HEK293 (cell line): ENCODE measurements around the gene CPN2.

ENCODE experiments used
- CTCF ChIA-PET: fragments of 350-600 bp; formaldehyde crosslinking; extraction: SDS; loops from one replicate; lab custom pipeline; 2021; ENCODE audit warnings: antibody characterized with exemption; lab: Yijun Ruan, JAX
- POLR2A ChIA-PET: fragments of 300-600 bp; formaldehyde crosslinking; extraction: SDS; loops from one replicate; lab custom pipeline; 2020; ENCODE audit warnings: antibody characterized with exemption, inconsistent platforms; lab: Yijun Ruan, JAX
- H3K27ac ChIP-seq: fragments of 200-500 bp; sonication (Bioruptor generic); 2 replicates; pipeline ENCODE4 v1.5.1; 2014; ENCODE audit warnings: low read depth, low read length, control low read depth, inconsistent platforms; ENCODE audit errors: extremely low read depth
- H3K36me3 ChIP-seq, 2 experiments: fragments of 200-500 bp in 1 of 2; sonication (Bioruptor generic) in 1 of 2; 1 replicate in 1 of 2; 2 replicates in 1 of 2; pipeline ENCODE4 v1.5.1; 2014 to 2017; ENCODE audit warnings: inconsistent platforms in 2 of 2, low read length in 2 of 2; ENCODE audit not compliant: control insufficient read depth in 2 of 2, insufficient read depth in 1 of 2
- H3K4me1 ChIP-seq: fragments of 200-500 bp; sonication (Bioruptor generic); 2 replicates; pipeline ENCODE4 v1.5.1; 2014; ENCODE audit warnings: mild to moderate bottlenecking, low read length, inconsistent platforms; ENCODE audit not compliant: control insufficient read depth, insufficient read depth
- H3K4me3 ChIP-seq: 2 replicates; pipeline ENCODE4 v1.5.1; 2011; ENCODE audit warnings: low read depth, mild to moderate bottlenecking, control low read depth, low read length, moderate library complexity
- H3K9me3 ChIP-seq: fragments of 200-500 bp; sonication (Bioruptor generic); 2 replicates; pipeline ENCODE4 v1.5.1; 2014; ENCODE audit warnings: low read depth, low read length, inconsistent platforms; ENCODE audit not compliant: control insufficient read depth, insufficient read depth
- CTCF ChIP-seq: fragments of 450-650 bp; formaldehyde crosslinking; IDR thresholded peaks from 2 replicates; pipeline ENCODE4 v1.5.1; 2016; ENCODE audit warnings: missing biosample characterization, missing genetic modification characterization
- EGR2 ChIP-seq: fragments of 450-650 bp; formaldehyde crosslinking; IDR thresholded peaks from 2 replicates; pipeline ENCODE4 v1.5.1; 2016; ENCODE audit warnings: low read depth, missing biosample characterization, missing genetic modification characterization
- HIC1 ChIP-seq: fragments of 450-650 bp; formaldehyde crosslinking; IDR thresholded peaks from 2 replicates; pipeline ENCODE4 v1.5.1; 2016; ENCODE audit warnings: missing biosample characterization, missing genetic modification characterization
- INSM2 ChIP-seq: fragments of 450-650 bp; formaldehyde crosslinking; IDR thresholded peaks from 2 replicates; pipeline ENCODE4 v1.5.1; 2016; ENCODE audit warnings: missing biosample characterization, missing genetic modification characterization
- SCRT2 ChIP-seq: fragments of 450-650 bp; formaldehyde crosslinking; IDR thresholded peaks from 2 replicates; pipeline ENCODE4 v1.5.1; 2016; ENCODE audit warnings: missing biosample characterization, missing genetic modification characterization
- TRIM28 ChIP-seq: IDR thresholded peaks from 2 replicates; pipeline ENCODE4 v1.6.1; 2011; ENCODE audit warnings: low read length, control low read depth, borderline replicate concordance
- ZBTB48 ChIP-seq: fragments of 450-650 bp; formaldehyde crosslinking; IDR thresholded peaks from 2 replicates; pipeline ENCODE4 v1.5.1; 2016; ENCODE audit warnings: missing biosample characterization, missing genetic modification characterization
- ZFP69B ChIP-seq: fragments of 450-650 bp; formaldehyde crosslinking; IDR thresholded peaks from 2 replicates; pipeline ENCODE4 v1.5.1; 2016; ENCODE audit warnings: missing biosample characterization, missing genetic modification characterization
- ZNF121 ChIP-seq: fragments of 450-650 bp; formaldehyde crosslinking; IDR thresholded peaks from 2 replicates; pipeline ENCODE4 v1.5.1; 2016; ENCODE audit warnings: missing biosample characterization, missing genetic modification characterization
- ZNF146 ChIP-seq: fragments of 450-650 bp; formaldehyde crosslinking; IDR thresholded peaks from 2 replicates; pipeline ENCODE4 v1.5.1; 2016; ENCODE audit warnings: missing biosample characterization, missing genetic modification characterization
- ZNF350 ChIP-seq: fragments of 450-650 bp; formaldehyde crosslinking; IDR thresholded peaks from 2 replicates; pipeline ENCODE4 v1.5.0; 2017; ENCODE audit warnings: missing biosample characterization, mild to moderate bottlenecking, missing genetic modification characterization
- ZNF362 ChIP-seq: fragments of 450-650 bp; formaldehyde crosslinking; IDR thresholded peaks from 2 replicates; pipeline ENCODE4 v1.5.1; 2016; ENCODE audit warnings: missing biosample characterization, missing genetic modification characterization
- ZNF510 ChIP-seq: fragments of 450-650 bp; formaldehyde crosslinking; IDR thresholded peaks from 2 replicates; pipeline ENCODE4 v1.5.1; 2018; ENCODE audit warnings: mild to moderate bottlenecking, missing genetic modification characterization, missing biosample characterization; ENCODE audit not compliant: insufficient replicate concordance
- ZNF555 ChIP-seq: fragments of 450-650 bp; formaldehyde crosslinking; conservative IDR thresholded peaks from 2 replicates; pipeline ENCODE4 v1.5.1; 2017; ENCODE audit warnings: missing biosample characterization, mild to moderate bottlenecking, missing genetic modification characterization, inconsistent platforms
- ZNF621 ChIP-seq: fragments of 450-650 bp; formaldehyde crosslinking; IDR thresholded peaks from 2 replicates; pipeline ENCODE4 v1.5.1; 2017; ENCODE audit warnings: missing biosample characterization, missing genetic modification characterization
- ZNF623 ChIP-seq: fragments of 450-650 bp; formaldehyde crosslinking; IDR thresholded peaks from 2 replicates; pipeline ENCODE4 v1.5.1; 2016; ENCODE audit warnings: missing biosample characterization, missing genetic modification characterization
- ZNF654 ChIP-seq: fragments of 450-650 bp; formaldehyde crosslinking; IDR thresholded peaks from 2 replicates; pipeline ENCODE4 v1.5.1; 2016; ENCODE audit warnings: low read depth, missing biosample characterization, missing genetic modification characterization
- ZSCAN23 ChIP-seq: fragments of 450-650 bp; formaldehyde crosslinking; IDR thresholded peaks from 2 replicates; pipeline ENCODE4 v1.5.1; 2016; ENCODE audit warnings: missing biosample characterization, missing genetic modification characterization
- ZSCAN5A ChIP-seq: fragments of 450-650 bp; formaldehyde crosslinking; IDR thresholded peaks from 2 replicates; pipeline ENCODE4 v1.5.1; 2016; ENCODE audit warnings: missing biosample characterization, missing genetic modification characterization

CPN2 gene

GRCh38 chr3:194320744-194321243 lies 30.3 kb downstream of the CPN2 start:
- CTCF ChIA-PET: no interaction called here
- Histone ChIP-seq H3K36me3 (no peaks in the 10 kb centered on the region), H3K4me3 (no peak overlapping the region), H3K4me1 (no peaks in the 10 kb centered on the region), H3K27ac (no peak overlapping the region), H3K9me3 (no peaks in the 10 kb centered on the region)
- TF ChIP-seq ZNF621 (tag by site-specific recombination): no peak
- TF ChIP-seq ZBTB48 (tag by site-specific recombination): no peak
- TF ChIP-seq HIC1 (tag by site-specific recombination): no peak
- TF ChIP-seq ZFP69B (tag by site-specific recombination): no peak
- TF ChIP-seq ZSCAN5A (tag by site-specific recombination): no peak
- no peak for TF ChIP-seq EGR2 (tag by site-specific recombination)
- no peak for TF ChIP-seq INSM2 (tag by site-specific recombination)
- no peak for TF ChIP-seq ZNF362 (tag by site-specific recombination)
- TF ChIP-seq ZNF121: no peak
- TF ChIP-seq CTCF: no peak
- TF ChIP-seq ZNF510 (tag by site-specific recombination): no peak
- TF ChIP-seq TRIM28: no peak
- no peak for TF ChIP-seq ZNF350
- no peak for TF ChIP-seq ZNF654 (tag by site-specific recombination)
- TF ChIP-seq ZNF623 (tag by site-specific recombination): no peak
- TF ChIP-seq ZNF555 (tag by site-specific recombination): no peak
- TF ChIP-seq ZNF146 (tag by site-specific recombination): no peak
- no peak for TF ChIP-seq ZSCAN23 (tag by site-specific recombination)
- no peak for TF ChIP-seq SCRT2 (tag by site-specific recombination)
- POLR2A ChIA-PET: no interaction called here
